Colonic mucosa (tissue), 4 donors: ENCODE results near the gene ZDHHC4. TPM values are rescaled to one million over a fixed set of nuclear protein-coding genes. Genes with fewer than 3 reads are reported as not detected.

Experiments used
- DNase-seq: peaks from one replicate; pipeline ENCODE4 v3.0.0-alpha.2; 2020
- H3K27ac ChIP-seq: fragments of 200-600 bp; one replicate; pipeline ENCODE4 v1.8.0; 2021
- H3K27me3 ChIP-seq: fragments of 200-600 bp; one replicate; pipeline ENCODE4 v1.8.0; 2021
- H3K36me3 ChIP-seq: fragments of 200-600 bp; one replicate; pipeline ENCODE4 v1.8.0; 2021
- H3K4me1 ChIP-seq: fragments of 200-600 bp; one replicate; pipeline ENCODE4 v1.8.0; 2021; ENCODE audit warnings: mild to moderate bottlenecking
- H3K4me3 ChIP-seq: fragments of 200-600 bp; one replicate; pipeline ENCODE4 v1.8.0; 2021
- H3K9ac ChIP-seq, 2 donors: one replicate each; pipeline ENCODE4 v1.7.0; 2013; ENCODE audit warnings: control low read depth in 2 of 2, low read depth in 2 of 2, low read length in 2 of 2
- H3K9me3 ChIP-seq: fragments of 200-600 bp; one replicate; pipeline ENCODE4 v1.8.0; 2021
- intact Hi-C: fragments of 100-400 bp; cut with DNase I; formaldehyde crosslinking; loops from one replicate; pipeline ENCODE4 v1.14.1; 2022
- total RNA-seq, 2 donors: library from RNA; stranded (reverse); fragmentation: NEBNext Ultra II Directional in 1 of 2; extraction: Animal tissue kit (Norgen Biotek cat#: 25700) in 1 of 2; gene quantifications; one replicate each; pipeline ENCODE4 v1.2.1, GENCODE V29; 2021
- TF ChIP-seq, protein P1 (sequence below): fragments of 200-600 bp; IDR thresholded peaks from one replicate; pipeline ENCODE4 v1.8.0; 2022; ENCODE audit warnings: antibody characterized with exemption, mild to moderate bottlenecking
- donor health status: healthy.
- donor health status: DM: no; HTN: no; CAD: no.
- donor health status: DM: no; HTN: no; CAD: no.

ZDHHC4 gene
- total RNA-seq, 2 donors from 2014 or later = 34.8 to 40.1 TPM

DNA sequence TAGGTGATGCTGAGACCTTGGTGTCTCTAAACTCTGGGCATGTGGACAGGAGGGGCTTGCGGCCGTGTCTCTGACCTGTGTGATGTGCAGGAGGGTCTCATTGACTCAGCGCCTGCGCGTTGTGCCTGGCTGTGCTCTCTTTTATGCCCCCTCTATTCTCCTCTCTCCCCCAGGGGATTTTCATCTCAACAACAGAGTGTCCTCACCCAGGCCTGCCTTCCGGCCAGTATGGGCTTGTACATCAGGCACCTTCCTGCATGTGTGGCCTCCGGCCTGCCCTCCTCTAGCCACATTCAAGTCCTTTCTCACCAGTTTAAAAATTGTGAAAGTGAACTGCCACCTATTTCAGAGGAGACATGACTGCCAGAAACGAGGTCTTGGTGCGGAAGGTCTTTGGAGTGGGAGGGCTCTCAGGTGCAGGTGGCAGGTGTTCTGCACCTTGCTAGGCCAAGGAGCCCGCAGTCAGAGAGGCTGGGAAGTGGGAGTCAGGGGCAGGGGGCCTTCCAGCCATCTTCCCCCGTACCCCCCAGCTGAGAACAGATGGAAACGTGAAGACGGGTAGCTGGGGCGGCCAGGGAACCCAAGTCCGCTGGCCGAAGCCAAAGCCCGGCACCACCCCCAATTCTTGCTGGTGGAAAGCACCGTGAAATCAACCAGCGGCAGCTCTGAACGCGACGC, 12.0 kb downstream of the ZDHHC4 start:
- Histone ChIP-seq H3K9ac (peak overlapping the region in 1 of 2 donors; percentile 91), H3K27ac (peak overlapping the region; percentile 80), H3K4me1 (peaks cover 11% of the 10 kb centered on the region), H3K9me3 (no peaks in the 10 kb centered on the region), H3K27me3 (no peaks in the 10 kb centered on the region), H3K4me3 (peak overlapping the region; percentile 88), H3K36me3 (no peaks in the 10 kb centered on the region)
- TF ChIP-seq, protein P1, sequence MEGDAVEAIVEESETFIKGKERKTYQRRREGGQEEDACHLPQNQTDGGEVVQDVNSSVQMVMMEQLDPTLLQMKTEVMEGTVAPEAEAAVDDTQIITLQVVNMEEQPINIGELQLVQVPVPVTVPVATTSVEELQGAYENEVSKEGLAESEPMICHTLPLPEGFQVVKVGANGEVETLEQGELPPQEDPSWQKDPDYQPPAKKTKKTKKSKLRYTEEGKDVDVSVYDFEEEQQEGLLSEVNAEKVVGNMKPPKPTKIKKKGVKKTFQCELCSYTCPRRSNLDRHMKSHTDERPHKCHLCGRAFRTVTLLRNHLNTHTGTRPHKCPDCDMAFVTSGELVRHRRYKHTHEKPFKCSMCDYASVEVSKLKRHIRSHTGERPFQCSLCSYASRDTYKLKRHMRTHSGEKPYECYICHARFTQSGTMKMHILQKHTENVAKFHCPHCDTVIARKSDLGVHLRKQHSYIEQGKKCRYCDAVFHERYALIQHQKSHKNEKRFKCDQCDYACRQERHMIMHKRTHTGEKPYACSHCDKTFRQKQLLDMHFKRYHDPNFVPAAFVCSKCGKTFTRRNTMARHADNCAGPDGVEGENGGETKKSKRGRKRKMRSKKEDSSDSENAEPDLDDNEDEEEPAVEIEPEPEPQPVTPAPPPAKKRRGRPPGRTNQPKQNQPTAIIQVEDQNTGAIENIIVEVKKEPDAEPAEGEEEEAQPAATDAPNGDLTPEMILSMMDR = no peak
- intact Hi-C loops = no loop called here
- no peak for DNase-seq

DNA sequence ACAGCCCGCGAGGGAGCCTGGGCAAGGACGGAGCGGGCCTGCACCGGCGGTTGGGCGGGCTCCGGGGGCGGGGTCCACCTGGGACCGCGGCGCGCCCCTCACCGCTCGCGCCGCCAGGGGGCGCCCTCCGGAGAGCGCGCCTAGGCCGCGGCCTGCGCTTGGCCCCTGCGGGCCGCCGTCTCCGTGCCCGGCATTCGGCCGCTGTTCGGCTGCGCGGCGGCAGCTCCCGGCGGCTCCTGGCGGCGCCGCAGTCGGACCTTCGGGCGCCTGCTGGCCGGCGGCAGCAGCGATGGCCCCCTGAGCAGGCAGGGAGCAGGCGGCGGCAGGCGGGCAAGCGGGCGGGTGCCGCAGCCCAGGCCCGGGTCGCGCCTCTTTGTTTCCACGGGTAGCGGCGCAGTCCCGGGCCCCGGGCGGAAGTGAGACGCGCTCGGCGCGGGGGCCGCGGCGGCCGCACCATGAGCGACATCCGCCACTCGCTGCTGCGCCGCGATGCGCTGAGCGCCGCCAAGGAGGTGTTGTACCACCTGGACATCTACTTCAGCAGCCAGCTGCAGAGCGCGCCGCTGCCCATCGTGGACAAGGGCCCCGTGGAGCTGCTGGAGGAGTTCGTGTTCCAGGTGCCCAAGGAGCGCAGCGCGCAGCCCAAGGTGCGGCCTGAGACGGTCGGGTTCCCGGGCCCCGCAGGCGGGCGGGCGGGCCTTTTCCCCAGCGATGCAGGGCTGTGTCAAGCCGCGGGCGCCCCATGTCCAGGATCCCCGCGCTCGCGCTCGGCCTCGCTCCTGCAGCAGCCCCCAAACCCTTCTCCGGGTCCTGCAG, 12.8 kb downstream of the ZDHHC4 start, which contains the start of gene INTS15:
TSS of gene INTS15 (plus strand) at position 193 of the 816 bp plus-strand sequence. CDS start at position 456, 263 bp downstream.
- Histone ChIP-seq H3K4me3 (peak within 1 kb of the TSS; percentile 88), H3K9me3 (no peaks in the 10 kb centered on the region), H3K27ac (peak within 1 kb of the TSS; percentile 80), H3K27me3 (no peaks in the 10 kb centered on the region), H3K36me3 (no peaks in the 10 kb centered on the region), H3K9ac (peak within 1 kb of the TSS; percentile 78 to 91), H3K4me1 (peaks cover 11% of the 10 kb centered on the region)
- DNase-seq = peak; percentile 74
- TF ChIP-seq, protein P1 = peak; percentile 52
- intact Hi-C loops = no loop called here

DNA sequence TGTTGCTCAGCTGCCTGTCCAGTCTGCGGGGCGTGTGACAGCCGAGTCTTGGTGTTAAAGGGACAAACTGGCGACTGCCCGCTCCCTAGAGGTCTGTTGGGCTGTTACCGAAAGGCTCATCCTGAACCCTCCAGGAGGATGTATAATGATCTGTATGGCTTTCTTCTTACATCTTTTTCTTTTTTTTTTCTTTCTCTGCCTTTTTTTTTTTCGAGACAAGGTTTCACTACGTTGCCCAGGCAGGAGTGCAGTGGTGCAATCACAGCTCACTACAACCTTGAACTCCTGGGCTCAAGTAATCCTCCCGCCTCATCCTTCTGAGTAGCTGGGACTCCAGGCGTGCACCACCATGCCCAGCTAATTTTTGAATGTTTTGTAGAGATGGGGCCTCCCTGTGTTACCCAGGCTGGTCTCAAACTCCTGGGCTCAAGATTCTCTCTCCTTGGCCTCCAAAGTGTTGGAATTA, 13.4 kb downstream of the ZDHHC4 start:
- no peaks in the 10 kb centered on the region for H3K36me3 ChIP-seq
- intact Hi-C loops = no loop called here

DNA sequence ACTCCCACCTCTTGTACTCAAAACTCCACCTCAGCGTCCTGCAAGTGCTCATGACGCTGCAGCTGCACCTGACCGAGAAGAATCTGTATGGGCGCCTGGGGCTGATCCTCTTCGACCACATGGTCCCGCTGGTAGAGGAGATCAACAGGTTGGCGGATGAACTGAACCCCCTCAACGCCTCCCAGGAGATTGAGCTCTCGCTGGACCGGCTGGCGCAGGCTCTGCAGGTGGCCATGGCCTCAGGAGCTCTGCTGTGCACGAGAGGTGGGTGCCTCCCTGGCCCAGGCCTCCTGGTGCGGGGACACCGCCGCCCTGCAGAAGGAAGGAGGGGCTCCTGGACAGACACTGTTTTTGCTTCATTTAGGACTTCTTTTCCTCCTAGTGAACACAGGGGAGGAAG, 22.8 kb downstream of the ZDHHC4 start:
- H3K36me3 ChIP-seq = peaks cover 7% of the 10 kb centered on the region
- TF ChIP-seq, protein P1 = no peak

More for the DNA sequence above, 13.4 kb downstream of the ZDHHC4 start:
- no peaks in the 10 kb centered on the region for H3K9me3 ChIP-seq
- H3K9ac ChIP-seq = peak overlapping the region; percentile 78 to 91
- H3K4me3 ChIP-seq = peak overlapping the region; percentile 88
- H3K27ac ChIP-seq = peak overlapping the region; percentile 80
- TF ChIP-seq, protein P1 = no peak
- H3K4me1 ChIP-seq = peaks cover 11% of the 10 kb centered on the region
- H3K27me3 ChIP-seq = no peaks in the 10 kb centered on the region
- DNase-seq = no peak

DNA sequence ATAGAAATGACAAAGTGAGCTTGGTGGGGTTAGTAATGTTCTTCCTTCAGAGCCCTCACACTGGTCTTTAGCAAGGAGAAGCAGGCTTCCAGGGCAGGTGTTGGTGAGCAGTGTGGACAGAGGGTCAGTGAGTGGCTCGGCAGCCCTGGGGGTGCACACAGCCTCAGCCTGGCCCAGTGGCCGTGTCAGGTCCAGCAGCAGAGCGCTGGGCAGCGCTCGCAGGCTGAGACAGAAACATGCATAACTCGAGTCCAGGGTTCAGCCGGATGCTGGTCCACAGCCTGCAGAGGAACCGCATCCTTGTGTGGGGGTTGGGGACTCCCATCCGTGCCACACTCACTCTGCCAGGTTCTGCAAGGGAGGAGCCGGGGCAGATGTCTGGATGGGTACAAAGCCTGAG, 27.2 kb downstream of the ZDHHC4 start:
- Histone ChIP-seq H3K27me3 (no peaks in the 10 kb centered on the region), H3K36me3 (no peaks in the 10 kb centered on the region), H3K4me3 (no peak overlapping the region), H3K4me1 (no peaks in the 10 kb centered on the region), H3K9ac (no peak overlapping the region), H3K27ac (no peak overlapping the region), H3K9me3 (no peaks in the 10 kb centered on the region)
- TF ChIP-seq, protein P1 = no peak
- intact Hi-C loops = no loop called here
- DNase-seq = no peak

More for the DNA sequence above, 22.8 kb downstream of the ZDHHC4 start:
- no peak overlapping the region for H3K4me3 ChIP-seq
- no peaks in the 10 kb centered on the region for H3K27me3 ChIP-seq
- no peak overlapping the region for H3K9ac ChIP-seq
- intact Hi-C loops = no loop called here
- DNase-seq = no peak
- H3K9me3 ChIP-seq = no peaks in the 10 kb centered on the region
- H3K27ac ChIP-seq = no peak overlapping the region
- no peaks in the 10 kb centered on the region for H3K4me1 ChIP-seq
